Fibroblast of the conjunctiva (primary cell): Measurements from ENCODE around the gene NIT1.
"Not testable (repeated sequence)": the region's sequence is repeated elsewhere in the genome, so short reads cannot be mapped to it uniquely, and the experiment has no call there.

ENCODE experiments used
- DNase-seq: peaks from one replicate; pipeline ENCODE4 v3.0.0-alpha.2; 2010; ENCODE audit warnings: low read depth

Gene NIT1

DNA sequence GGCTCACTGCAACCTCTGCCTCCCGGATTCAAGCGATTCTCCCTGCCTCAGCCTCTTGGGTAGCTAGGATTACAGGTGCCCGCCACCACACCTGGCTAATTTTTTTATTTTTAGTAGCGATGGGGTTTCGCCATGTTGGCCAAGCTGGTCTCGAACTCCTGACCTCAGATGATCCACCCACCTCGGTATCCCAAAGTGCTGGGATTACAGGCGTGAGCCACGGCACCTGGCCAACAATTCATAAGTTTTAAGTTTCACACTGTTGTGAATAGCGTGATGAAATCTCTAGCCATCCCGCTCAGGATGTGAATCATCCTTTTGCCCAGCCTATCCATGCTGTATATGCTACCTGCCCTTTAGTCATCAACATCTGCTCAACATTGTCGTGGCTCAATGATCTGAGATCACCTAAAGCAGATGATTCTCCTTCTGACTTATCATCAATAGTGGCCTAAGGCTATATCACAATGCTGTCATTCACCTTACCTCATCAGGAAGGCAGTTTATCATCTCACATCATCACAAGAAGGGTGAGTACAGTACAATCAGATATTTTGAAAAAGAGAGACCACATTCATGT is 2.7 kb upstream of the NIT1 start:
- peak; percentile 93 for DNase-seq

DNA sequence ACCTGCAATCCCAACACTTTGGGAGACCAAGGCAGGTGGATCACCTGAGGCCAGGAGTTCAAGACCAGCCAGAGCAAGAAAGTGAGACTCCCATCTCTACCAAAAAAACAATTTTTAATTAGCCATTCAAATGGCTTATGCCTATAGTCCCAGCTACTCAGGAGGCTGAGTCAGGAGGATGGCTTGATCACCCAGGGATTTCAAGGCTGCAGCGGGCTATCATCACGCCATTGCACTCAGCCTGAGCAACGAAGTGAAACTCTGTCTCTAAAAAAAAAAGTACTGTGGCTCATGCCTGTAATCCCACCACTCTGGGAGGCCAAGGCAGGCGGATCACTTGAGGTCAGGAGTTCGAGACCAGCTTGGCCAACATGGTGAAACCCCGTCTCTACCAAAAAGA is 1.9 kb upstream of the NIT1 start:
- DNase-seq = not testable (repeated sequence)

DNA sequence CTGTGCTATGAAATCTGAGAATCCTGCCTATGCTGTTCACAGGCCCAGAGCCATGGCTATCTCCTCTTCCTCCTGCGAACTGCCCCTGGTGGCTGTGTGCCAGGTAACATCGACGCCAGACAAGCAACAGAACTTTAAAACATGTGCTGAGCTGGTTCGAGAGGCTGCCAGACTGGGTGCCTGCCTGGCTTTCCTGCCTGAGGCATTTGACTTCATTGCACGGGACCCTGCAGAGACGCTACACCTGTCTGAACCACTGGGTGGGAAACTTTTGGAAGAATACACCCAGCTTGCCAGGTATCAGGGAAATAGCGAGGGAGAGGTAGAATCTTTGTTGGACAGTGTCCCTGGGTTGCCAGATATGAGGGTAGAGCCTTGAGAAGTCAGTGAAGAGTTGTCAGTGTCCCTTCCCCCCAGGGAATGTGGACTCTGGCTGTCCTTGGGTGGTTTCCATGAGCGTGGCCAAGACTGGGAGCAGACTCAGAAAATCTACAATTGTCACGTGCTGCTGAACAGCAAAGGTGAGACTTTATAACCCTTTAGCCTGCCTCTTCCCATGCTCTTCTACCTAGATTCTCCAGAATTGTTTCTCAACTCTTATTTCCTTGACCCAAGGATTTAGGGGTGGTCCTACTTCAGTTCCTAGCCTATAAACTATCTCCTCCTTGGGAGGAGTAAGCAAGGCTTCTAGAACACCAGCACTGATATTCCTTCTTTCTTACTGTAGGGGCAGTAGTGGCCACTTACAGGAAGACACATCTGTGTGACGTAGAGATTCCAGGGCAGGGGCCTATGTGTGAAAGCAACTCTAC is 1.4 kb downstream of the NIT1 start:
- peak; percentile 61 for DNase-seq

DNA sequence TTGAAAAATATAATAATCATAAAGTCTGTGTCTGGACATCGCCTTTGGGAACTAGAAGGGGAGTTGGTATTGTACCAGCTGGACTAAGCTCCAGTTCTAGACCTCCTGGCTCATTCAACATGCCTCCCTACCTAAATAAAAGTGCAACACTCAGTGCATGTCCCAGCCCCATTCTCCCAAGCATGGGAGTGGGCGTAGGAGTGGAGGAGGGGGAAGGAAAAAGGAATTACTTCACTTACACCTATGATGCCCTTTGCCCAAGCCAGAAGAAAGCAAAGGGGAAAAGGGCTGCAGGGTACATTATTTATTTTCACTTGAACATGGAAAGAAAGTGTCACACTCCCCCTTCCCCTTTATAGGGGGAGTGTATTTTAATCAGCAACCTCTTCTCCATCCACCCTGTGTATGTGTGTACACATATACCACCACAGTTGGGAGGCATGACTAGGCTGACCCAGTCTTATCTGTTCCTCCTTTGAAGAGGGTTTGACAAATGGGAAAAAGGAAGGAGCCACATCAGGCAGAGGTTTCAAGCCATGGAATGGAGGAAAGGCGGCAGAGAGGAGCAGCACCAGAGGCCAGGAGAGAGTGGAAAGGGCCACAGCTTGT is 3.2 kb downstream of the NIT1 start:
- DNase-seq = no peak

DNA sequence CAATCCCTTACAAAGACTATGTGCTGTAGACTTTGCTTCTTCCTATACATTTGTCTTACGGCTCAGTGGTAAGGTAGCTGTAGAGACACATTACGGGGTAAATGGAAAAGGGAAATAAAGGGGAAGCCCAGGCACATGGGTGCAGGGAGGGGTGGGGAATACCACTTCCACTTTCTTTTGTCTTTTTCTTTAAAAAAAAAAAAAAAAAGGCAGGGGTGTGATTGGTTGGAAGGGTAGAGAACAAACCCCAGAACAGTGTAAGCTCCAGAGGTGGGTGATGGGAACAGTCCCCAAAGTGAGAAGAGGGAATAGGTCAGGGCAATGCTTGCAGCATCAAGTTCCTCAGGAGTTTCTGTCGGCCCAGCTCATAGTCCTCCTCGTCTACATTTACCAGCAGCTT is 3.9 kb downstream of the NIT1 start:
- no peak for DNase-seq

DNA sequence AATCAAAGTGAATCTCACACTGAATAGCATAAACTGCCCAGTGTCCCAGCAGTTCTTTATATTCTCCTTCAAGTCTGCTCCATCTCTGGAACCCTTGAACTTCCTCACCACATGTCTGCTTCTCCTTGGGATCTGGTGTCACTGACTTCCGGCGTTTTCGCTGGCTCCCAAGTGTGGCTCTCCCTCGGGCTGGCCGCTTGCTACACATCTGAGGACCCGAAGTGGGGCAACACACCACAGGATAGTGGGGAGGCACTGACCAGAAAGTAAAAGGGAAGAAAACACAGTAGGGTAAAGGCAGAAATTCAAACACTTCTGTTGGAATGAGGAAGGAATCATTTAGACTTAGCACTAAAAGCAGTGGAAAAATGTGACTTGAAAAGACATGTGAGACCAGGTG is 5.1 kb downstream of the NIT1 start:
- no peak for DNase-seq

DNA sequence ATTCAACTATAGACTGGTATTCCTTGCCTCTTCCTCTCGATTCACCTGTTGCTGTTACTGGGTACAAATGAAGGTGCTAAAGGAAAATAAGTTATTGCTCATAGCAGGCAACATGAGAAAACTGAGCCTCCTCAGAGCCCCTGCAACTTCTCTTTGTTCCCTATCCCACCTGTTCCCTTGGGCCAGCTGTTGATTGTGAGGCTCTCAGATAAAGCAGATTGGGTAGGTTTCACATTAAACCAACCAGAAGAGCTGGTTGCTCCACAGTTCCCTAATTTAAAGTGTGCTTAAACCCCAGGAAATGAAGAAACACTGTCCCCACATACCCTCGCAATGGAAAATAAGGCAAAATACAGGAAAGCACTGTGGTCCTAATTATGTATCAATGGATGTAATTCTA is 9.7 kb downstream of the NIT1 start:
- DNase-seq = no peak

DNA sequence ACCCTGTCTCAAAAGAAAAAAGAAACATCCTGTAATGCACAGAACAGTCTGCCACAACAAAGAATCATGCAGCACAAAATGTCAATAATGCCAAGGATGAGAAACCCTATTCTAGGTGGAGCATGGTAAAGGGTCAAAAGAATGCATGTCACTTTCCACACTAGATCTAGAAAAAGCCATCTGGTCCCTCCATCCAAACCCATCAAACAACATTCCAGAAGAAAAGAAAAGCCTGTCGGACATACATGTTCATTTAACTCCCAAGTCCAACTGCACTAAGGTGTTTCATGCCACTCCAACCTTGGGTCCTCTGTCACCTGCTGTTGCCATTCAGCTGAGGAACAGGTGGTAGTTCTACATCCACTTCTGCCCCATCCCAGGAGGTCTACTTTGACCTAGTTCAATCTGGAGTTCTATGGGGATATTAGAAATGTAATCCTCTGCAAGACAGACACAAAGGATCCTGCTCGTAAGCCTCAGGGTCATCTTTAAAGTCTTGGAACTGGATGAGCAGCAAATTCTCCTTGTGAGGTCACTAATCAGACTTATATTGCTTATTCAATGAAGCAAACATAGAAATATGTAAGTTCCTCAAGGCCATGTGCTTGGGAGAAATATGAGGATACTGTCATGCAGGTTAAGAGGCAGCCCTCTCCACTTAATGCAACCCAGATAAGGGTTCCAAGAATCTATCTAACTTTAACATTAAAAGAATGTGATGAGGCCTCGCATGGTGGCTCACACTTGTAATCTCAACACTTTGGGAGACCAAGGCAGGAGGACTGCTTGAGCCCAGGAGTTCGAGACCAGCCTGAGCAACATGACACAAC is 10.9 kb downstream of the NIT1 start:
- DNase-seq = no peak

DNA sequence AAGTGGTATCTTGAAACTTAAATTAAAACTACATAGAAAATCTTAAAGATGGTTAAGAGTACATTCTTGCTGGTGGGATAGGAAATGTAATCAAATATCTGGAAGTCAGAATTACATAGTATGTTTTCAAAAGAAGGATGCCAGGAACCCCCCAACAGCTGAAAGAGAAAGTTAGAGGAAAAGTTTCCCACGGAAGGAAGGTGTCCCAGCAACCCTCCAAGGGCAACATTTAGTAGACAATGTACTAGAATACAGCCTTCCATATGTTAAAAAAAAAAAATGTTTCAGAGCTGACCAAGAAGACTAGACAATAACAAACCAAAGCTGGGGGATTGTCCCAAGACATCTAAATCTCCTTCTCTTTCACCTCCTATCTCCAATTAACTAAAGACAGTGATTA is 12.4 kb downstream of the NIT1 start:
- DNase-seq = no peak

DNA sequence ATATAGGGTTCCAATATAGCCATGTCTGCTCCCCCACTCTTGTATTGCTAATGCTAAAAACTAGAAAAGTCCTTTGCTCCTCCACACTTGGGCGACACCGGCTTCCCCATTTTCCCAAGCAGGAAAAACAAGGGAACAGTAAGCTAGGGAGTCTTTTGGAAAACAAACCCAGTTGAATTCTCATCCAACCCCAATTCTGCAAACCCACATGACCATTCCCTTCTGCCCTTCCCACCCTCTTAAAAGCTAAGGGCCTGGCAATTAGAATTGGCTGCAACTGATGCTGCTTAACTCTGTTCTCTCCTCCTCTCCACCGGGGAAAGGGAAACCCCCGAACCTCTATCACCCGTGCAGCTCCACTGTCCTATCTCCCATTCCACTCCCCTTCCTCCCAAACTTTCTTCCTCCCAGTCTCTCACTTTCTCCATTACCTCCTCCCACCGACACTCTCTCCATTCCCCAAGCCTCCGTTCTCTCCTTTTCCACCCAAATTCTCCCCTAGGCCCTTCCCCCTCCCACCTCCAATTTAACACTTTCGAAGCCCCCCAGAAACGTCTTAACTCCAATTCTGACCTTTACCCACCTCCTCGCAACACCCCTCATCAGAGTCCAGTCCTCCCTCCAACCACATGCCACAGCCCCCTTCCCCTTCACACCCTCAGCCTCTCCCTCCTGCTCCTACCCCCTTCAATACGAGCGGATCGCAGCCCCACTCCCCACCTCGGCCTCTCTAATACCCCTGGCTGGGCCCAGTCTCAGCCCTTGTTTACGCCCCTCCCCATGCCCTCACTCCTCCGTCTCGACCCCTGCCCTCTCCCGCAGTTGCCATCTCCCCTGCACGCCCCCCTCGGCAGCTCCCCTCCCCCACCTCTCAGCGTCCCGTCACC is 13.9 kb downstream of the NIT1 start:
- no peak for DNase-seq

DNA sequence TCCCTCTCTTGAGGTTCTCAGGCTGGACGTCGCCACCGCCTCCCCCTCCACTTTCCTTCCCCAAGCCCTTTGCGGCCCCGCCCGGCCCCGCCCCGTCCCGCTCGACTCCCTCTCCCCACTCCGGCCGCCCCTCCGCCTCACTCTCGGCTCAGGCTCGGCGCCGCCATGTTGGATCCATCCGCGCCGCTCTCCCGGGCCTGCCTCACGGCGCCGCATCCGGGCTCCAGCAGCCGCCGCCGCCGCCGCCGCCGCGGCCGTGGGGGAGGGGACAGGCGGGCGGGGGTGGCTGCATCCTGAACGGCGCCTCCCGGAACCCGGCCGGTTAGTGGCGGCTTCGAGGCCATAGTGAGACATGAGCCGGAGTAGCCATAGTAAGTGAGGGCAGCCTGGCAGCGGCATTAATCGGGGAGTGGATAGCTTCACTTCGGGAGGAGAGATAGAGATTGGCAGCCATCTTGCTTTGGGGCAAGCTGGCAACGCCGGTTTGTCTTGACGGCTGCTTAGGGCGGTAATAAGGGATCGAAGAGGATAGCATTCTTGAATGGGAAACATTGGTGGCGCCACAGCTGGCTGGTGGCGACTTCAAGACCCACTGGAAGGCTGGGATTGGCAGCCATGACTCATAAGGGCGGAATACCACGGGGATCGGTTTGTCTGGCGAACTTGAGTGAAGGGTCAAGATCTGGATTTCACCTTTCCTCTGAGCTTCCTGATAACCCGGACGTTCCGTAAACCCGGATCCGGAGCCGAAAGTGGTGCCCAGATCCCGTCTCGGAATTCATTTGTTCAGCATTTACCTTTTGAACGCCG is 14.7 kb downstream of the NIT1 start, which contains the start of gene DEDD:
TSS of gene DEDD (minus strand) at position 258 of the 810 bp plus-strand sequence. CDS start 8,205 bp downstream, outside the sequence.
- DNase-seq = peak; percentile 95

DNA sequence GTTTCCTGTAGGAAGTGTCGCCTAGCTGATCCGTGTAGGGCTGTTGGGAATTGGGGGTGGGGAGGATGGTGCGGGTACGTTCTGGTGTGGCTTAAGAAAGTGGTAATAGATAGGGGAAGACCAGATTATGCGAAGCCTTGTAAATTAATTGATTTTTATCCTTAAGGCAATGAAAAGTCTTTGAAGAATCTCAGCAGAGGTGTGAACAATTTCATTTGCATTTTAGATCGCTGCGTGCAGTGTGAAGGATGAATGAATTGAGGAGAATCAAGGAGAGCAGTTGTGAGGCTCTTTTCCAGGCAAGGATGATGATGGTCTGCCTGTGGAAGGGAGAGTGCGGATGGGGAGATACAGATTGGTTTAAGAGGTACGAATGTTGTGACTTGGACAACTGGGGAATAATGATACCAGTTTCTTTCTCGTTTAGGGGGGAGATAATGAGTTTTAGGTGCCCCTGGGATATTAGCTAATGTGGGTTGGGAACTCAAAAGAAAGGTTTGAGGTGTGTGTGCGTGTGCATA is 15.4 kb downstream of the NIT1 start:
- DNase-seq = no peak

DNA sequence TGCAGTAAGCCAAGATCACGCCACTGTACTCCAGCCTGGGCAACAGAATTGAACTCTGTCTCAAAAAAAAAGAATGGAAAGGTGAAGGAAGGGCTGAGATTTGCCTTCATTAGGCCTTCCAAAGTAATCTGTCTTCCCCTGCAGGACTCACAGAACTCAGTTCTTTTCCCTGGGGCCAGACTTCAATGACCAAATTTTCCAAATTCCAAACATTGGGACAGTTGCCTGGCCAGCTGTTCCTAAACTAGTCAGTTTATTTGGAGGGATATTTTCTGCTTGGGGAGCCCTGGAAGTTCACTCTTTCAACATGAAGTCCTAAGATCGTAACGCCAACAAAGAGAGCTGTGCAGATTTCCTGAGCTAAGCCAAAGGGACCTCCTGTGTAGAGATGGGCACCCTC is 20.0 kb downstream of the NIT1 start:
- DNase-seq = no peak

DNA sequence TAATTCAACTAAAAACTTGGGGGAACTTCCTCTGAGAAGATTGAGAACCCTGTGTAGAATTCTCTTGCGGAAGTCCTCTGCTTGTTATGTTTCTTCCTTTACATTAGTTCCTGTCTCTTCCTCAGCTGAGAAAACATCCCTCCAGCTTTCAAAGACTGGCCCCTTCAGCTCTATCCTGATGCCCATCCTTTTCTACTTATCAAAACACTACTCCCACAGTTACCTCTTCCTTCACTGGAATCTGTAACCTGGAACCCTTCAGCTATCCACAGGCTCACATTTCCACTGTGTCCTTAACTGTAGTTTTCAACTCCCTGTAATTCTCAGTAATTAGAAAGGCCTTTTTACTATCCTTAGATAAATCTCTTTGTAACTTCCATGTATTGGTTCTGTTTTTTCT is 20.5 kb downstream of the NIT1 start:
- DNase-seq = no peak

DNA sequence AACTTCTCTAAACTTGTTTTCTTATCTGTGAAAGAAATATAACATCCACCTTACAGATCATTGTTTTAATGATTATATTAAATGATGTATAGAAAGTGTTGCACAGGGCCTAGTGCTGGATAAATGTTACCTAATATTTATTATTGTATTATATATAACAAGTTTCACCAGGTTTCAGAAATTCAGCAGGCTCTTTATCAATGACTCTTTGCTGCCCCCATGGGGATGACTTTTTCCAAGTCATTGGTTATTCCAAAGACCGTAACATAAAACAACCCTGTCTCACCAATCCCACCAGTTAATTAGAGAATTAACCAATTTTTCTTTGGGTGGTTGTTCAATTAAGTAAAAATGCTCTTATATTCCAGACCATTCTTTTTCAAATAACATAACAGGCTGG is 21.9 kb downstream of the NIT1 start:
- DNase-seq = no peak

DNA sequence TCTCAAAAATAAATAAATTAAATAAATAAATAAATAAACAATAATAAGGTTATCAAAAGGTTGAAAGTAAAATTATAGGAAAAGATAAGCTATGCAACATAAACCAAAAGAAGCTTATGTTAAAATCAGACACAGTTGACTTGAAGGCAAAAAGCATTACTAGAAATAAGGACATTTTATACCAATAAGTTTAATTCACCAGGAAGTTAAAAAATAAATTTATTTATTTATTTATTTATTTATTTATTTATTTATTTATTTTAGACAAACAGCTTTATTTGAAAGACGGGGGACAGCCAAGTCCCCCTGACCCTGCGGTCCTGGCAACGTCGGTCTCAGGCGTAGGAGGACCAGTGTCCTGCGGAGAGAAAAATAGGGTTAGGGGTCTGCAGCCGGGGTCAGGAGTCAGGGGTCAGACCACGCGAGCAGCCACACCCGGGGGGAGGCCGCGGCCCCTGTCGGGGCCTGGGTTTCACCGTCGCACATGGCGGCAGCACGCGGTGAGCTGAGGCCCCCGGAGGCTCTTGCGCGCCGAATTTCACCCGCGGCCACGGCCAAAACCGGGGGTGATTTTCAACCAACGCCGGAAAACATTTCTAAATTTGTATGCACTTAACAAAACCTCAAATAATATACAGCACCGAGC is 23.0 kb downstream of the NIT1 start:
- DNase-seq = no peak

DNA sequence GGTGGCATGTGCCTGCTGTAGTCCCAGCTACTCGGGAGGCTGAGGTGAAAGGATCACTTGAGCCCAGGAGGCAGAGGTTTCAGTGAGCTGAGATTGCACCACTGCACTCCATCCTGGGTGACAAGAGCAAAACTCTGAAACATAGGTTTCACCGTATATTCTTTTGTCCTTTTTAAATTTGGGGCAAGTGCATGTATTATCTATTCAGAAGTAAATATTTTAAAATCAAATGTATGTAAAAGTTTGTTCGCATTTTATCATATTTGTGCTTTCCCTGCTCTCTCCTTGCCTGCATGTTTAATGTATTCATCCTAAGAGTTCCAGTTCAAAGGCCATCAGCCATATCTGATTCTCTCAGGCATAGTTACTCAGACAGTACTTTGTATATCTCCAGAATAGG is 27.9 kb downstream of the NIT1 start:
- DNase-seq = no peak

DNA sequence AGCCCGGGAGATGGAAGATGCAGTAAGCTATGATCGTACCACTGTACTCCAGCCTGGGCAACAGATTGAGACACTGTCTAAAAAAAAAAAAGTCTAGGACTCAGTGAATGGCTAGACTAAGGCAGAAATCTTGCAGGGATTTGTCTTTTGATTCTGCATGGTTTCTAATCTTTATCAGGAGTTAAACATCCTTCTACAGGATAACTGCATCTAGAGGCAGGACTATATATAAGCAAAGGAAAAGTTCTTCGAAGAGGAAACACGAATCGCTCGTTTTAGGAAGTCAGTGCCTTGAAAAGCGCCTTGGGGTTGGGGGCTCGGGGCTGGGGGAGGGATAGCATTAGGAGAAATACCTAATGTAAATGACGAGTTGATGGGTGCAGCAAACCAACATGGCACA is 35.3 kb downstream of the NIT1 start:
- DNase-seq = no peak

DNA sequence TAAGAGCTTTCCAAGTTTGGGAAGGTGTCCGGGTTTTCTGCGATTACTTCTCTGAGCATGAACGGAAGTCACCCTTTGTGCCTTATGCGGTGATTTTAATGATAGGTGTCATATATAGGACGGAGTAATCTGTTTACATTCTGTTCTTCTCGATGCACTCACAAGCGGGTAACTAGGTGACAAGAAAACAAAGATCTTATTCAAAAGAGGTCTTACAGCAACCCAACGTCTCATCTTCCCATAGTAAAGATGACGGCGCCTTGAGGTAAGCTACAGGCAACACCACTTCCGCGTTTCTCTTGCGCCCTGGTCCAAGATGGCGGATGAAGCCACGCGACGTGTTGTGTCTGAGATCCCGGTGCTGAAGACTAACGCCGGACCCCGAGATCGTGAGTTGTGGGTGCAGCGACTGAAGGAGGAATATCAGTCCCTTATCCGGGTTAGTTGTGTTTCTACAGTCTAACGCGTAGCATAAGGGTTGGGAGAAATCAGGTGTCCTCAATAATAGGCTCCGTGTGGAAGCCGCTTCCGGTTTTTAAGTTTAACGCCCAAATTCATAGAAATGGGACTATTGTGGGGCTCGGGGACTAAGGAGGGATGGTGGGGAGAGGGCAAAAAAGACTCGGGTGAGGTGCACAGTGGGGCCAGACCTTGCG is 35.9 kb downstream of the NIT1 start, which contains the start of gene UFC1:
TSS of gene UFC1 (plus strand) at position 297 of the 656 bp plus-strand sequence. CDS start at position 317, 20 bp downstream.
- peak; percentile 89 for DNase-seq
